ENCODE measurements around the gene EYA2.
"Not testable (repeated sequence)": the region's sequence is repeated elsewhere in the genome, so short reads cannot be mapped to it uniquely, and the experiment has no call there.

Gene EYA2

GRCh38 chr20:46945465-46945864, 50.8 kb downstream of the EYA2 start:
- no peaks in the 10 kb centered on the region for H3K9me3 Mint-ChIP-seq
- no peak overlapping the region for H3K4me3 Mint-ChIP-seq
- no peaks in the 10 kb centered on the region for H3K36me3 Mint-ChIP-seq
- DNase-seq (no peak), ATAC-seq (replicated peaks) (no peak)
- no peaks in the 10 kb centered on the region for H3K4me1 Mint-ChIP-seq
- no peak overlapping the region for H3K27ac Mint-ChIP-seq
- peaks cover 0 to 20% of the 10 kb centered on the region in 2 donors for H3K27me3 Mint-ChIP-seq

- Mint-ChIP-seq H3K27ac (no peak overlapping the region), H3K4me3 (no peak overlapping the region), H3K9me3 (no peaks in the 10 kb centered on the region), H3K36me3 (no peaks in the 10 kb centered on the region), H3K27me3 (peaks cover 0 to 20% of the 10 kb centered on the region in 2 donors), H3K4me1 (no peaks in the 10 kb centered on the region)
- ATAC-seq (replicated peaks) (no peak), DNase-seq (no peak)
Observed at GRCh38 chr20:46946181-46946624, 51.6 kb downstream of the EYA2 start.

- no peak for DNase-seq
- no peak overlapping the region for H3K27ac Mint-ChIP-seq
Observed at GRCh38 chr20:46946796-46947195, 52.2 kb downstream of the EYA2 start.

GRCh38 chr20:46948081-46948480, 53.4 kb downstream of the EYA2 start:
- no peaks in the 10 kb centered on the region for H3K4me1 Mint-ChIP-seq
- no peaks in the 10 kb centered on the region for H3K9me3 Mint-ChIP-seq
- no peak overlapping the region for H3K4me3 Mint-ChIP-seq
- H3K27me3 Mint-ChIP-seq, result peaks cover 0 to 20% of the 10 kb centered on the region in 2 donors
- no peak for DNase-seq
- ATAC-seq (replicated peaks), result no peak
- H3K36me3 Mint-ChIP-seq, result no peaks in the 10 kb centered on the region
- H3K27ac Mint-ChIP-seq, result no peak overlapping the region

More at GRCh38 chr20:46946796-46947195, 52.2 kb downstream of the EYA2 start:
- ATAC-seq (replicated peaks), result no peak
- no peaks in the 10 kb centered on the region for H3K4me1 Mint-ChIP-seq
- no peaks in the 10 kb centered on the region for H3K9me3 Mint-ChIP-seq
- H3K27me3 Mint-ChIP-seq, result peaks cover 0 to 20% of the 10 kb centered on the region in 2 donors
- H3K36me3 Mint-ChIP-seq, result no peaks in the 10 kb centered on the region
- H3K4me3 Mint-ChIP-seq, result no peak overlapping the region

- H3K27me3 Mint-ChIP-seq, result peaks cover 0 to 20% of the 10 kb centered on the region in 2 donors
Observed at GRCh38 chr20:46951405-46951804, 56.8 kb downstream of the EYA2 start.

GRCh38 chr20:46951840-46952497, 57.3 kb downstream of the EYA2 start:
- no peak overlapping the region for H3K27ac Mint-ChIP-seq
- H3K27me3 Mint-ChIP-seq, result peaks cover 0 to 18% of the 10 kb centered on the region in 2 donors
- peaks cover 0 to 3% of the 10 kb centered on the region in 2 donors for H3K9me3 Mint-ChIP-seq
- no peaks in the 10 kb centered on the region for H3K4me1 Mint-ChIP-seq
- no peak overlapping the region for H3K4me3 Mint-ChIP-seq
- ATAC-seq (replicated peaks) (no peak), DNase-seq (no peak)
- no peaks in the 10 kb centered on the region for H3K36me3 Mint-ChIP-seq

More at GRCh38 chr20:46951405-46951804, 56.8 kb downstream of the EYA2 start:
- peaks cover 0 to 2% of the 10 kb centered on the region in 2 donors for H3K9me3 Mint-ChIP-seq
- no peaks in the 10 kb centered on the region for H3K4me1 Mint-ChIP-seq
- DNase-seq, result no peak
- ATAC-seq (replicated peaks), result no peak
- H3K27ac Mint-ChIP-seq, result no peak overlapping the region
- no peaks in the 10 kb centered on the region for H3K36me3 Mint-ChIP-seq
- no peak overlapping the region for H3K4me3 Mint-ChIP-seq

- no peak overlapping the region for H3K27ac Mint-ChIP-seq
- no peak overlapping the region for H3K4me3 Mint-ChIP-seq
Observed at GRCh38 chr20:46953596-46953995, 59.0 kb downstream of the EYA2 start.

GRCh38 chr20:46954490-46955038, 59.9 kb downstream of the EYA2 start:
- DNase-seq (no peak), ATAC-seq (replicated peaks) (no peak)
- no peak overlapping the region for H3K27ac Mint-ChIP-seq
- peaks cover 0 to 6% of the 10 kb centered on the region in 2 donors for H3K9me3 Mint-ChIP-seq
- H3K36me3 Mint-ChIP-seq, result no peaks in the 10 kb centered on the region
- no peaks in the 10 kb centered on the region for H3K4me1 Mint-ChIP-seq
- H3K27me3 Mint-ChIP-seq, result peaks cover 1 to 11% of the 10 kb centered on the region in 2 donors
- no peak overlapping the region for H3K4me3 Mint-ChIP-seq

More at GRCh38 chr20:46953596-46953995, 59.0 kb downstream of the EYA2 start:
- no peak for ATAC-seq (replicated peaks)
- no peak for DNase-seq
- peaks cover 0 to 8% of the 10 kb centered on the region in 2 donors for H3K27me3 Mint-ChIP-seq
- H3K36me3 Mint-ChIP-seq, result no peaks in the 10 kb centered on the region
- H3K4me1 Mint-ChIP-seq, result no peaks in the 10 kb centered on the region
- peaks cover 0 to 6% of the 10 kb centered on the region in 2 donors for H3K9me3 Mint-ChIP-seq

- H3K27me3 Mint-ChIP-seq, result peaks cover 8 to 24% of the 10 kb centered on the region in 2 donors
- H3K4me1 Mint-ChIP-seq, result no peaks in the 10 kb centered on the region
- H3K36me3 Mint-ChIP-seq, result no peaks in the 10 kb centered on the region
- H3K9me3 Mint-ChIP-seq, result peaks cover 0 to 6% of the 10 kb centered on the region in 2 donors
- H3K27ac Mint-ChIP-seq, result no peak overlapping the region
- DNase-seq, result no peak
- ATAC-seq (replicated peaks), result no peak
- H3K4me3 Mint-ChIP-seq, result no peak overlapping the region
Observed at GRCh38 chr20:46955601-46956556, 61.2 kb downstream of the EYA2 start.

- no peak overlapping the region for H3K27ac Mint-ChIP-seq
- H3K36me3 Mint-ChIP-seq, result no peaks in the 10 kb centered on the region
- peaks cover 0 to 8% of the 10 kb centered on the region in 2 donors for H3K9me3 Mint-ChIP-seq
- H3K27me3 Mint-ChIP-seq, result peaks cover 12 to 32% of the 10 kb centered on the region in 2 donors
- H3K4me1 Mint-ChIP-seq, result no peaks in the 10 kb centered on the region
- no peak overlapping the region for H3K4me3 Mint-ChIP-seq
- ATAC-seq (replicated peaks) (no peak), DNase-seq (no peak)
Observed at GRCh38 chr20:46959081-46959692, 64.5 kb downstream of the EYA2 start.

GRCh38 chr20:46959821-46960220, 65.2 kb downstream of the EYA2 start:
- Mint-ChIP-seq H3K4me3 (no peak overlapping the region), H3K27ac (no peak overlapping the region), H3K36me3 (no peaks in the 10 kb centered on the region), H3K27me3 (peaks cover 12 to 30% of the 10 kb centered on the region in 2 donors), H3K4me1 (no peaks in the 10 kb centered on the region), H3K9me3 (peaks cover 0 to 8% of the 10 kb centered on the region in 2 donors)
- no peak for DNase-seq
- ATAC-seq (replicated peaks), result no peak

GRCh38 chr20:46960536-46960935, 65.9 kb downstream of the EYA2 start:
- Mint-ChIP-seq H3K27ac (no peak overlapping the region), H3K4me1 (no peaks in the 10 kb centered on the region), H3K36me3 (no peaks in the 10 kb centered on the region), H3K4me3 (no peak overlapping the region), H3K9me3 (peaks cover 0 to 8% of the 10 kb centered on the region in 2 donors), H3K27me3 (peaks cover 12 to 30% of the 10 kb centered on the region in 2 donors)
- ATAC-seq (replicated peaks), result no peak
- no peak for DNase-seq

GRCh38 chr20:46961968-46962367, 67.3 kb downstream of the EYA2 start:
- not testable (repeated sequence) for H3K27ac Mint-ChIP-seq; H3K9me3 Mint-ChIP-seq; H3K4me3 Mint-ChIP-seq; DNase-seq; ATAC-seq (replicated peaks); H3K36me3 Mint-ChIP-seq; H3K4me1 Mint-ChIP-seq
- H3K27me3 Mint-ChIP-seq, result peaks cover 12 to 30% of the 10 kb centered on the region in 2 donors
